Limb (tissue), 2 donors: Measurements from ENCODE around the gene MSH3.
A peak's percentile ranks its signal among the peaks of the same experiment; 100 is the strongest.
"Not testable (repeated sequence)": the region's sequence is repeated elsewhere in the genome, so short reads cannot be mapped to it uniquely, and the experiment has no call there.

Experiments
- DNase-seq, 2 donors: peaks; one replicate each; pipeline ENCODE4 v3.0.0-alpha.2; 2016; ENCODE audit errors: extremely low spot score in 2 of 2

MSH3 gene

GRCh38 chr5:80796846-80797245, 142.4 kb downstream of the MSH3 start:
- no peak for DNase-seq

- no peak for DNase-seq
Observed at GRCh38 chr5:80797428-80798024, 143.1 kb downstream of the MSH3 start.

GRCh38 chr5:80798166-80798565, 143.7 kb downstream of the MSH3 start:
- DNase-seq, result no peak

- DNase-seq, result no peak
Observed at GRCh38 chr5:80798633-80799032, 144.2 kb downstream of the MSH3 start.

GRCh38 chr5:80799041-80799440, 144.6 kb downstream of the MSH3 start:
- peak in 1 of 2 donors; percentile 2 for DNase-seq

GRCh38 chr5:80799573-80799972, 145.1 kb downstream of the MSH3 start:
- DNase-seq, result no peak

- DNase-seq, result no peak
Observed at GRCh38 chr5:80804332-80804731, 149.9 kb downstream of the MSH3 start.

- DNase-seq, result no peak
Observed at GRCh38 chr5:80805038-80805437, 150.6 kb downstream of the MSH3 start.

GRCh38 chr5:80806929-80807328, 152.5 kb downstream of the MSH3 start:
- DNase-seq, result no peak

- no peak for DNase-seq
Observed at GRCh38 chr5:80809451-80809850, 155.0 kb downstream of the MSH3 start.

GRCh38 chr5:80810425-80810824, 156.0 kb downstream of the MSH3 start:
- DNase-seq, result no peak

GRCh38 chr5:80816590-80816989, 162.1 kb downstream of the MSH3 start:
- DNase-seq, result no peak

- no peak for DNase-seq
Observed at GRCh38 chr5:80820685-80821084, 166.2 kb downstream of the MSH3 start.

GRCh38 chr5:80822640-80823039, 168.2 kb downstream of the MSH3 start:
- no peak for DNase-seq

- DNase-seq, result not testable (repeated sequence)
Observed at GRCh38 chr5:80824159-80824558, 169.7 kb downstream of the MSH3 start.

- DNase-seq, result peak in 1 of 2 donors; percentile 33
Observed at GRCh38 chr5:80825786-80826460, 171.5 kb downstream of the MSH3 start.

- no peak for DNase-seq
Observed at GRCh38 chr5:80834710-80835109, 180.3 kb downstream of the MSH3 start.

- DNase-seq, result no peak
Observed at GRCh38 chr5:80835128-80835527, 180.7 kb downstream of the MSH3 start.

- no peak for DNase-seq
Observed at GRCh38 chr5:80837679-80838078, 183.2 kb downstream of the MSH3 start.

GRCh38 chr5:80841026-80841797, 186.8 kb downstream of the MSH3 start:
- not testable (repeated sequence) for DNase-seq

- DNase-seq, result not testable (repeated sequence)
Observed at GRCh38 chr5:80846422-80846821, 192.0 kb downstream of the MSH3 start.

- DNase-seq, result not testable (repeated sequence)
Observed at GRCh38 chr5:80850168-80850567, 195.7 kb downstream of the MSH3 start.
